ENCODE measurements around the gene USP44. TPM values are rescaled to one million over a fixed set of nuclear protein-coding genes. Genes with fewer than 3 reads are reported as not detected.

Gene USP44
- total and polyA plus RNA-seq, 2 donors (not counting 3 experiments of a cell fraction or from before 2014, with no cell fraction given) = 0.91 to 3.1 TPM

GRCh38 chr12:95528431-95528830 is 22.8 kb downstream of the USP44 start:
- intact Hi-C loops (cut with micrococcal nuclease) = no loop called here
- Histone ChIP-seq H3K27me3 (ENCODE audit: control insufficient read depth in 2 of 2, insufficient read depth in 2 of 2, low read length in 2 of 2) (no peaks in the 10 kb centered on the region), H3K9ac (replicated peaks; ENCODE audit: extremely low read depth, insufficient read depth, low read length) (no peak overlapping the region), H3K4me2 (ENCODE audit: insufficient read depth, low read length) (no peak overlapping the region), H3K4me3 (replicated peaks in 1 of 3; ENCODE audit: insufficient read depth in 1 of 3, low read depth in 1 of 3, low read length in 3 of 3) (no peak overlapping the region), H2AFZ (ENCODE audit: low read depth, low read length) (no peak overlapping the region), H3K79me2 (ENCODE audit: control insufficient read depth, insufficient read depth, low read length) (no peaks in the 10 kb centered on the region), H3K4me1 (ENCODE audit: control insufficient read depth, extremely low read depth, insufficient read depth, low read length) (no peaks in the 10 kb centered on the region), H3K9me1 (replicated peaks; ENCODE audit: control insufficient read depth, extremely low read depth, insufficient read depth, low read length) (no peaks in the 10 kb centered on the region), H3K27ac (ENCODE audit: insufficient read depth, low read depth, low read length) (no peak overlapping the region), H3K9me3 (replicated peaks; ENCODE audit: control insufficient read depth, insufficient read depth, low read length) (no peaks in the 10 kb centered on the region), H3K36me3 (ENCODE audit: control insufficient read depth in 2 of 2, extremely low read depth in 1 of 2, insufficient read depth in 2 of 2, low read length in 2 of 2) (no peaks in the 10 kb centered on the region), H4K20me1 (replicated peaks; ENCODE audit: control insufficient read depth, extremely low read depth, insufficient read depth, low read length) (no peaks in the 10 kb centered on the region)
- FAIRE-seq (no peak), DNase-seq (ENCODE audit: low read depth, low spot score) (no peak)
- no peak for TF ChIP-seq CTCF (IDR thresholded peaks at IDR 0.05; ENCODE audit: extremely low read depth in 1 of 2, insufficient read depth in 1 of 2, low read depth in 1 of 2, low read length in 2 of 2)
- TF ChIP-seq POLR2A (IDR thresholded peaks at IDR 0.05; ENCODE audit: low read depth, low read length) = no peak
- no peak for TF ChIP-seq FOS (IDR thresholded peaks at IDR 0.05; ENCODE audit: borderline replicate concordance, insufficient read depth, low read length)
- TF ChIP-seq POLR2AphosphoS5 (IDR thresholded peaks at IDR 0.05; ENCODE audit: insufficient read depth, low read depth, low read length) = no peak
- no peak for TF ChIP-seq GATA2 (IDR thresholded peaks at IDR 0.05; ENCODE audit: insufficient read depth, insufficient read length, low read depth, low read length)
- no peak for TF ChIP-seq MYC (IDR thresholded peaks at IDR 0.05; ENCODE audit: low read depth, low read length)
- no peak for TF ChIP-seq MAX (IDR thresholded peaks at IDR 0.05; ENCODE audit: insufficient read depth, insufficient read length)
- TF ChIP-seq EZH2 (IDR thresholded peaks at IDR 0.05; ENCODE audit: borderline replicate concordance, low read depth, low read length, severe bottlenecking) = no peak
- TF ChIP-seq JUN (IDR thresholded peaks at IDR 0.05; ENCODE audit: borderline replicate concordance, insufficient read depth, insufficient read length, low read depth) = no peak
- ChIA-PET POLR2A (no interaction called here), CTCF (interaction anchor here (1.0 kb wide), 1 partner anchor 9 kb away, joined by 3 read pairs; no protein-coding TSS in a partner anchor)
- dilution Hi-C loops (cut with MboI; ENCODE audit: extremely low pct_ligation_motif_present, low sequenced_read_pairs) = no loop called here
- no TSS peak for BruUV-seq (replicated peaks)

Data from endothelial cell of umbilical vein (primary cell).